ENCODE data around the gene PDGFD. TPM values are rescaled to one million over a fixed set of nuclear protein-coding genes. Genes with fewer than 3 reads are reported as not detected.

PDGFD gene
- total RNA-seq, 4 donors from 2014 or later, result 26.0 to 72.4 (median 29.6) TPM

- Histone ChIP-seq H3K9me3 (peaks cover 0 to 6% (median 0%) of the 10 kb centered on the region in 4 donors), H3K27ac (no peak overlapping the region), H3K27me3 (no peaks in the 10 kb centered on the region), H3K4me3 (no peak overlapping the region), H3K36me3 (no peaks in the 10 kb centered on the region), H3K4me1 (no peaks in the 10 kb centered on the region)
- 35 to 44% methylated on average over 1 of the region's 1 CpG for WGBS, 2 donors
- no peak for TF ChIP-seq POLR2A (IDR thresholded peaks at IDR 0.05)
- TF ChIP-seq CTCF (IDR thresholded peaks at IDR 0.05), result no peak
- TF ChIP-seq EP300 (IDR thresholded peaks at IDR 0.05), result no peak
- no peak for DNase-seq (ENCODE audit: low spot score in 2 of 2)
These were observed 29.2 kb downstream of the PDGFD start for GRCh38 chr11:104134745-104135144.

DNA sequence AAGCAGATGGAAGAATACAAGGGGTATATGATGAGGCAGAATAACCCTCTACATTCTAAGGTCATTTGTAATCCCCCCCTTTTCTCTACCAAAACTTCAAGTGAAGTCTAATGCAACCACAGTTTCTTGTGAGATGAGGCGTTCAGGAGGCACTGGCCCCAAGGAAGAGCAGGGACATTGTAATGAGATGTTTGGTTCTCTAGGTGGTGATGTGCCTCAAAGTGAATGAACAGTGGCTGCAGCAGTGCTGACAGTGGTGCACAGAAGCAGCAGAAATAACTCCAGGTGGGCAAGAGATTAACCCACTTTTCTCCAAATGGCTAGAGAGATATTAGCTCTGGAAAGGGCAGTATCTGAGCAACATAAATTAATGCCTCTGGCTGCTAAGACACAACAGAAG, 33.8 kb downstream of the PDGFD start:
- no peaks in the 10 kb centered on the region for H3K27me3 ChIP-seq
- H3K4me1 ChIP-seq, result no peaks in the 10 kb centered on the region
- DNase-seq (ENCODE audit: low spot score in 2 of 2), result no peak
- H3K9me3 ChIP-seq, result peaks cover 0 to 6% (median 0%) of the 10 kb centered on the region in 4 donors
- no peak for TF ChIP-seq CTCF (IDR thresholded peaks at IDR 0.05)
- no peak for TF ChIP-seq POLR2A (IDR thresholded peaks at IDR 0.05)
- no peak for TF ChIP-seq EP300 (IDR thresholded peaks at IDR 0.05)
- H3K4me3 ChIP-seq, result no peak overlapping the region
- no peaks in the 10 kb centered on the region for H3K36me3 ChIP-seq
- H3K27ac ChIP-seq, result no peak overlapping the region
- WGBS, 2 donors, result 100% methylated on average over 1 of the region's 1 CpG

DNA sequence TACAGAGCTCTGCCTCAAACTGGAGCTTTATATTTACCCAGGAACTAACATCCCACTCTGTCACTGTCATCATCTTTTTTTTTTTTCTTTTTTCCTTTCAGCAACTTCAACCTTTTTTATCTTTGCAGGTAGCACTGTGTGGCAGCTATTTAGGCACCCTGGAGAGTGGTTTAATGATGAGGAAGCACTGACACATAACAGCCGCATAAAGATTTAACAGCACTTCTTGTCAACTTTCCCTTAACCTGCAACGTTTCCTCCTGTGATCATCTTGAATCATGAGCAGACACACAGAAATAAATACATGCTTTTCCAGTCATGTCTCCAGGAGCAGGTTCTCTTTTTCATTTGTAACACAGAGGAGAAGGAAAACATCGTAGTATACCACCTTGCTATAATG, 34.8 kb downstream of the PDGFD start:
- Histone ChIP-seq H3K4me3 (no peak overlapping the region), H3K4me1 (peaks cover 0 to 2% (median under 1%) of the 10 kb centered on the region in 4 donors), H3K36me3 (no peaks in the 10 kb centered on the region), H3K27me3 (no peaks in the 10 kb centered on the region), H3K9me3 (peaks cover 0 to 6% (median 0%) of the 10 kb centered on the region in 4 donors), H3K27ac (no peak overlapping the region)
- TF ChIP-seq CTCF (IDR thresholded peaks at IDR 0.05), result no peak
- no peak for TF ChIP-seq EP300 (IDR thresholded peaks at IDR 0.05)
- TF ChIP-seq POLR2A (IDR thresholded peaks at IDR 0.05), result no peak
- WGBS, 2 donors, result 77 to 78% methylated on average over 3 of the region's 3 CpGs
- DNase-seq (ENCODE audit: low spot score in 2 of 2), result no peak

- H3K9me3 ChIP-seq, result peaks cover 0 to 4% (median 0%) of the 10 kb centered on the region in 4 donors
- H3K27me3 ChIP-seq, result no peaks in the 10 kb centered on the region
- 80 to 94% methylated on average over 2 of the region's 2 CpGs for WGBS, 2 donors
- TF ChIP-seq EP300 (IDR thresholded peaks at IDR 0.05), result no peak
- TF ChIP-seq CTCF (IDR thresholded peaks at IDR 0.05), result no peak
- TF ChIP-seq POLR2A (IDR thresholded peaks at IDR 0.05), result no peak
- no peak for DNase-seq (ENCODE audit: low spot score in 2 of 2)
- H3K4me3 ChIP-seq, result no peak overlapping the region
- no peaks in the 10 kb centered on the region for H3K36me3 ChIP-seq
- no peak overlapping the region for H3K27ac ChIP-seq
- peaks cover 0 to 13% (median 3%) of the 10 kb centered on the region in 4 donors for H3K4me1 ChIP-seq
These were observed 36.1 kb downstream of the PDGFD start for GRCh38 chr11:104127828-104128227.

DNA sequence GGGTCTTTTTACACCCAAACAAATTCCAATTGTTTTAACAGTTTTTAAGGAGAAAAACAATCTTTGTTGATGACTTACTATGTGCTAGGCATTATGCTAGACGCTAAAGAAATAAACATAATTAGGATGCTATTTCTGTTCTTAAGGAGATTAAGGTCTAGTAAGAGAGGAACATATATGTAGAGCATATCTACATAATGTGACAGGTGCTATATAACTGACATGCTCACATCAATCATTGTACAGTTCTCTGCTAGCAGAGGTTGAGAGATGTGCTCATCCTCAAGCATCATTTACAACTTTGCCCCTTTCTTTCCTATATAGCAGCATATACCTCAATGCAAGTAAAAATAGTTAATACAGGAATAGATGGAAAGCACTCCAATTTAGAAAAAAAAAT, 37.5 kb downstream of the PDGFD start:
- TF ChIP-seq EP300 (IDR thresholded peaks at IDR 0.05), result no peak
- TF ChIP-seq CTCF (IDR thresholded peaks at IDR 0.05), result no peak
- no peak for TF ChIP-seq POLR2A (IDR thresholded peaks at IDR 0.05)
- no peaks in the 10 kb centered on the region for H3K9me3 ChIP-seq
- 88 to 96% methylated on average over 1 of the region's 1 CpG for WGBS, 2 donors
- H3K4me1 ChIP-seq, result peaks cover 0 to 20% (median 3%) of the 10 kb centered on the region in 4 donors
- no peaks in the 10 kb centered on the region for H3K36me3 ChIP-seq
- no peak overlapping the region for H3K27ac ChIP-seq
- DNase-seq (ENCODE audit: low spot score in 2 of 2), result no peak
- H3K27me3 ChIP-seq, result no peaks in the 10 kb centered on the region
- H3K4me3 ChIP-seq, result no peak overlapping the region

All from tibial nerve (tissue), 4 donors.